Glutamatergic neuron (in vitro differentiated cells): ENCODE data around the gene STX11. TPM values are rescaled to one million over a fixed set of nuclear protein-coding genes. Genes with fewer than 3 reads are reported as not detected.

Experiments used
- DNase-seq: peaks from one replicate; pipeline ENCODE4 v3.0.0; 2022
- H3K27ac Mint-ChIP-seq: one replicate; pipeline ENCODE4 v1.8.0; 2020; ENCODE audit warnings: mild to moderate bottlenecking, mixed read lengths, inconsistent platforms; ENCODE audit not compliant: unreplicated experiment
- H3K27me3 Mint-ChIP-seq: one replicate; pipeline ENCODE4 v1.8.0; 2020; ENCODE audit warnings: mild to moderate bottlenecking, moderate library complexity, mixed read lengths, inconsistent platforms; ENCODE audit not compliant: unreplicated experiment
- H3K36me3 Mint-ChIP-seq: one replicate; pipeline ENCODE4 v1.8.0; 2020; ENCODE audit warnings: mild to moderate bottlenecking, mixed read lengths, inconsistent platforms; ENCODE audit not compliant: unreplicated experiment
- H3K4me1 Mint-ChIP-seq: one replicate; pipeline ENCODE4 v1.8.0; 2020; ENCODE audit warnings: mild to moderate bottlenecking, low read depth, mixed read lengths, inconsistent platforms; ENCODE audit not compliant: unreplicated experiment
- H3K4me3 Mint-ChIP-seq: one replicate; pipeline ENCODE4 v1.8.0; 2020; ENCODE audit warnings: mild to moderate bottlenecking, mixed read lengths, inconsistent platforms; ENCODE audit not compliant: unreplicated experiment
- H3K9me3 Mint-ChIP-seq: one replicate; pipeline ENCODE4 v1.8.0; 2020; ENCODE audit warnings: mild to moderate bottlenecking, moderate library complexity, mixed read lengths, inconsistent platforms; ENCODE audit not compliant: unreplicated experiment
- CTCF ChIP-seq: fragments of 200-600 bp; sonication (generic); IDR thresholded peaks from one replicate; pipeline ENCODE4 v1.5.0; 2021; ENCODE audit not compliant: partially characterized antibody, unreplicated experiment
- total RNA-seq: library from RNA; stranded (reverse); fragmentation: NEBNext Ultra II Directional; extraction: Animal tissue kit (Norgen Biotek cat#: 25700); gene quantifications from one replicate; pipeline ENCODE4 v1.2.1, GENCODE V29; 2021; ENCODE audit not compliant: unreplicated experiment

The STX11 gene
- total RNA-seq, 1 donor from 2014 or later, result not detected

- Mint-ChIP-seq H3K27ac (peak overlapping the region; percentile 94), H3K9me3 (peaks cover 18% of the 10 kb centered on the region), H3K36me3 (peaks cover 4% of the 10 kb centered on the region), H3K4me1 (peaks cover 5% of the 10 kb centered on the region), H3K27me3 (peaks cover 21% of the 10 kb centered on the region), H3K4me3 (peak overlapping the region; percentile 95)
- no peak for DNase-seq
- TF ChIP-seq CTCF, result no peak
Observed at GRCh38 chr6:144214622-144215401, 64.5 kb downstream of the STX11 start.

DNA sequence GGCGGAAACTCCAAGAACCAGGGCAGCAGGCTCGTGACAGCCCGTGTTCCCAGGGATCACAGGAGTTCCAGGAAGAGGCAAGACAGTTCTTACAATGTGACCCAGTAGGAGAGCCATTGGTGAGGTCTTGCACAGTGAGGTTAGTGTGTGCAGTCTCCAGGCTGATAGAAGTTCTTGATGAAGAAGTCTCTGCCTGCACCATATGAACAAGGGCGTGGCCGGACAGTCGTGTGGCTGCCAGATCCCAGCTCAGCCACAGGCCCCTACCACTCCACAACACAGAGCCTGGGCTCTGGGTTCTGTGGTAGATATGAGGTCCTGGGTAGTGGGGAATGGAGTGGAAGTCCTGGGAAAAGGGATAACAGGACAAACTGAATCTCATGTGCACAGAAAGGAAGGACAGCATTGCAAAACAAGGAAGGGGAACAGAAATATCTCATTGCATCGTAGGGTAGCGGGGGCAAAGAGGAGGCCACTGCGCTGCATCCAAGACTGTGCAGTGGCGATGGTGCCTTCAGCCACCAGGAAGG is 65.2 kb downstream of the STX11 start:
- Mint-ChIP-seq H3K9me3 (peaks cover 18% of the 10 kb centered on the region), H3K27ac (peak overlapping the region; percentile 94), H3K4me3 (peak overlapping the region; percentile 95), H3K36me3 (peaks cover 4% of the 10 kb centered on the region), H3K4me1 (peaks cover 5% of the 10 kb centered on the region), H3K27me3 (peaks cover 21% of the 10 kb centered on the region)
- TF ChIP-seq CTCF, result no peak
- no peak for DNase-seq

DNA sequence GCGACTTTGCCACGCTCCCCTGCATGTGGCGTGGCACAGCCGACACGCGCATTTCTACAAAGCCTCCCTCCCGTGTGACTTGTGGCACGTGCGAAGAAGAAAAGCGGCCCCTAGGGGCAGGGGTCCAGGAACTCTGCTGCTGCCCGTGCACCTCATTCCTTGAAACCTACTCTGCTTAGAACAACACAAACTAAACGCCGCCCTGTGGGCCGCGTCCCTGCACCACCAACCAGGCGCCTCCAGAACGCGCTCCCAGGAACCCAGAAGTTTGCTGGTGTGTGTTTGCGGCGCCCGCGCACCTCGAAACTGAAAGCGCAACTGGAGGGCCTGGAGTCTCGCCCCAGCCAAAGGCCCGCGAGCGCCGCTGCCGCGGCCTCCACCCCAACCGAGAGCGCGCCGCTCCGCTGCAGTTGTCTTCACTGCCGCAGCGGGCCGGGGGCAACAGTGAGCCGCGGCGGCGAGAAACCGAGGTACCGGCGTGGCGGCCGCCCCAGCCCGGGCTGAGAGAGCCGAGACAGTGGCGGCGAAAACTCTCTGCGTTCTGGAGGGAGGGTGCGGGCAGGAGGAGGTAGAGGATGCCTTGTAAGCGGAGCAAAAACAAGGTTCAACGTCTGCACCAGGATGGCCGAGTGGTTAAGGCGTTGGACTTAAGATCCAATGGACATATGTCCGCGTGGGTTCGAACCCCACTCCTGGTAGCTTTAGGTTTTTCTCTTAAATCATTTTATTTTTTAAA is 65.8 kb downstream of the STX11 start:
- Mint-ChIP-seq H3K36me3 (peaks cover 4% of the 10 kb centered on the region), H3K27me3 (peaks cover 21% of the 10 kb centered on the region)

GRCh38 chr6:144216668-144217218 is 66.4 kb downstream of the STX11 start:
- Mint-ChIP-seq H3K36me3 (peaks cover 4% of the 10 kb centered on the region), H3K9me3 (peaks cover 18% of the 10 kb centered on the region), H3K27me3 (peaks cover 21% of the 10 kb centered on the region), H3K27ac (peak overlapping the region; percentile 96), H3K4me1 (peaks cover 5% of the 10 kb centered on the region), H3K4me3 (peak overlapping the region; percentile 95)
- no peak for TF ChIP-seq CTCF
- DNase-seq, result peak; percentile 77

More for the DNA sequence above, 65.8 kb downstream of the STX11 start:
- H3K4me1 Mint-ChIP-seq, result peaks cover 5% of the 10 kb centered on the region
- H3K9me3 Mint-ChIP-seq, result peaks cover 18% of the 10 kb centered on the region
- H3K4me3 Mint-ChIP-seq, result peak overlapping the region; percentile 95
- TF ChIP-seq CTCF, result peak; percentile 80
- peak; percentile 90 for DNase-seq
- H3K27ac Mint-ChIP-seq, result peak overlapping the region; percentile 96
